ENCODE results near the gene PHF13.

The PHF13 gene

GRCh38 chr1:6622396-6623152 is 9.0 kb downstream of the PHF13 start:
- TF ChIP-seq, protein P1, sequence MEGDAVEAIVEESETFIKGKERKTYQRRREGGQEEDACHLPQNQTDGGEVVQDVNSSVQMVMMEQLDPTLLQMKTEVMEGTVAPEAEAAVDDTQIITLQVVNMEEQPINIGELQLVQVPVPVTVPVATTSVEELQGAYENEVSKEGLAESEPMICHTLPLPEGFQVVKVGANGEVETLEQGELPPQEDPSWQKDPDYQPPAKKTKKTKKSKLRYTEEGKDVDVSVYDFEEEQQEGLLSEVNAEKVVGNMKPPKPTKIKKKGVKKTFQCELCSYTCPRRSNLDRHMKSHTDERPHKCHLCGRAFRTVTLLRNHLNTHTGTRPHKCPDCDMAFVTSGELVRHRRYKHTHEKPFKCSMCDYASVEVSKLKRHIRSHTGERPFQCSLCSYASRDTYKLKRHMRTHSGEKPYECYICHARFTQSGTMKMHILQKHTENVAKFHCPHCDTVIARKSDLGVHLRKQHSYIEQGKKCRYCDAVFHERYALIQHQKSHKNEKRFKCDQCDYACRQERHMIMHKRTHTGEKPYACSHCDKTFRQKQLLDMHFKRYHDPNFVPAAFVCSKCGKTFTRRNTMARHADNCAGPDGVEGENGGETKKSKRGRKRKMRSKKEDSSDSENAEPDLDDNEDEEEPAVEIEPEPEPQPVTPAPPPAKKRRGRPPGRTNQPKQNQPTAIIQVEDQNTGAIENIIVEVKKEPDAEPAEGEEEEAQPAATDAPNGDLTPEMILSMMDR (IDR thresholded peaks at IDR 0.05; ENCODE audit: low read depth, low read length, missing control alignments), result no peak
- no peak for DNase-seq (ENCODE audit: low read depth)
- no peak overlapping the region for H3K4me3 ChIP-seq (ENCODE audit: low read depth, low read length)
- in situ Hi-C loops (cut with HindIII; ENCODE audit: low sequenced_read_pairs), result no loop called here

- DNase-seq (ENCODE audit: low read depth), result no peak
- TF ChIP-seq, protein P1 (IDR thresholded peaks at IDR 0.05; ENCODE audit: low read depth, low read length, missing control alignments), result no peak
- H3K4me3 ChIP-seq (ENCODE audit: low read depth, low read length), result no peak overlapping the region
- in situ Hi-C loops (cut with HindIII; ENCODE audit: low sequenced_read_pairs), result no loop called here
These were observed 9.9 kb downstream of the PHF13 start for GRCh38 chr1:6623269-6623965.

- in situ Hi-C loops (cut with HindIII; ENCODE audit: low sequenced_read_pairs), result no loop called here
- TF ChIP-seq, protein P1 (IDR thresholded peaks at IDR 0.05; ENCODE audit: low read depth, low read length, missing control alignments), result no peak
- peak within 1 kb of the TSS; percentile 69 for H3K4me3 ChIP-seq (ENCODE audit: low read depth, low read length)
These were observed 11.4 kb downstream of the PHF13 start, which contains the start of gene THAP3 for GRCh38 chr1:6624710-6625583. Gene THAP3, plus strand, starts transcription at chr1:6624868. Its CDS starts 351 bp downstream, at chr1:6625219.

DNA sequence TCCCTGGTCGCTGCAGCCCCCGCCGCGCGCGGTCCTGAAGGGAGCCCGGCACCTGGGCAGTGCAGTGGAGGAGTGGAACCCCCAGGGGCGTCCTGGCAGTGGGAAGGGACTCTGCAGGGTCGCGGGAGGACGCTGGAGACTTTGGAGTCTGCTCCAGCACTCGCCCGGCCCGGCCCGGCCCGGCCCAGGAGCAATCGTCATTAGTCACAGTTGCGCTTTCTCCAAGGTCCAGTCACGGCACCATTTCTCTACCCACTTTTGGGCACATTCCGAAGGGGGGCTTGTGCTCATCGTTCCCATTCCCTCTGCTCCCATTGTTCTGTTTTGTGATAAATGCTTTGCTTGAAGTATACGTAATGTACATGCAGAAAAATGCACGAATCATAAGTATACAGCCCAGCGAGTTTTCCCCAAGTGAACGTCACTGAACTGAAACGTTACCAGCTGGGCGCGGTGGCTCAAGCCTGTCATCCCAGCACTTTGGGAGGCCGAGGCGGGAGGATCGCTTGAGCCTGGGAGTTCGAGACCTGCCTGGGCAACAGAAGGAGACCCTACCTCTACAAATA is 12.1 kb downstream of the PHF13 start:
- peak overlapping the region; percentile 69 for H3K4me3 ChIP-seq (ENCODE audit: low read depth, low read length)
- DNase-seq (ENCODE audit: low read depth), result no peak
- TF ChIP-seq, protein P1 (IDR thresholded peaks at IDR 0.05; ENCODE audit: low read depth, low read length, missing control alignments), result no peak
- in situ Hi-C loops (cut with HindIII; ENCODE audit: low sequenced_read_pairs), result no loop called here

More at GRCh38 chr1:6624710-6625583, 11.4 kb downstream of the PHF13 start, which contains the start of gene THAP3:
- peak; percentile 48 for DNase-seq (ENCODE audit: low read depth)

DNA sequence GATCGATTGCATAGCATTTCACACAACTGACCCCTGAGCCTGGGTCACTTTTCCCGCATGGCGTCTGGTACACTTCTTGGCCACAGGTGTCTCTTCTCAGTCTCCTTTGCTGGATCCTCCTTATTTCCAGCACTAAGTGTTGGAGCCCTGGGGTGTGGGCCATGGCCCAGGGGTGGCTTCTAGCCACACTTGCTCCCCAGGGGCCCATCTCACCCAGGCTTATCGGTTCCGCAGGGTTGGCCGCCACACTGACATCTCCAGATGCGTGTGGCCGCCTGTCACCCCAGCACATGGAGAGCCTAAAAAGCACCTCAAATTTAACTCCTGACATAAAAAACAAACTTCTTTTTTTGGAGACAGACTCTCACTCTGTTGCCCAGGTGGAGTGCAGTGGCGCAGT is 13.5 kb downstream of the PHF13 start:
- TF ChIP-seq, protein P1 (IDR thresholded peaks at IDR 0.05; ENCODE audit: low read depth, low read length, missing control alignments), result no peak
- no peak for DNase-seq (ENCODE audit: low read depth)
- no peak overlapping the region for H3K4me3 ChIP-seq (ENCODE audit: low read depth, low read length)
- in situ Hi-C loops (cut with HindIII; ENCODE audit: low sequenced_read_pairs), result no loop called here
